CD4-positive, alpha-beta T cell treated with Interleukin-6 for 4 hours (primary cell): ENCODE results near the gene GTPBP4.
"Not testable (repeated sequence)": the region's sequence is repeated elsewhere in the genome, so short reads cannot be mapped to it uniquely, and the experiment has no call there.

Source experiments
- DNase-seq: peaks from one replicate; pipeline ENCODE4 v3.0.0-alpha.2; 2020; ENCODE audit warnings: mixed read lengths

The GTPBP4 gene

DNA sequence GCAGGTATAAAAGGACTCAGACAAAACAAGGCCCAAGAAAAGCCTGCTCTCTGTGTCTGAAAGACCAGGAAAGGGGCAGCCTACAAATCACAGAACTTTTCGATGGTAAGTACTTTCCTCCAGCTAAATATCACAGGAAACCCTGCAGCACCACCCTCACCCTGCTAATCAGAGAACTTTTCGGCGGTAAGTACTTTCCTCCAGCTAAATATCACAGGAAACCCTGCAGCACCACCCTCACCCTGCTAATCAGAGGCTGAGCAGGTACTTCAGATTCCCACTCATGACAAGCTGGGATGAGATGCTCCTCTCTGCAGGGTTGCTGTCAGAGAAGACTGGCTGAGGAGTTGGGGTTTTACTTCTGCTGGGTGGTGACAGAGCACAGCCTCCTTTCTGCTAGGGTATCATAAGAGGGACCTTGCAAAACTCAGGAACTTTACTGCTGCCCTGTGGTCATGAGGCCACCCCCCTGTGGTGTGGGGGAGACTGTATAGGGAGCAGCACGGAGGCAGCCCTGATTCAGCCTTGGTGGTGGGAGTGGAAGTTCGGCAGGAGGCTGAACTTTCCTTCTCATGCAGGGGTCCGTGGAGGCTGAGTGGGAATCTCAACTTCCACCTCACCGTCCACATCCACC, 75.1 kb downstream of the GTPBP4 start:
- DNase-seq = peak; percentile 53

DNA sequence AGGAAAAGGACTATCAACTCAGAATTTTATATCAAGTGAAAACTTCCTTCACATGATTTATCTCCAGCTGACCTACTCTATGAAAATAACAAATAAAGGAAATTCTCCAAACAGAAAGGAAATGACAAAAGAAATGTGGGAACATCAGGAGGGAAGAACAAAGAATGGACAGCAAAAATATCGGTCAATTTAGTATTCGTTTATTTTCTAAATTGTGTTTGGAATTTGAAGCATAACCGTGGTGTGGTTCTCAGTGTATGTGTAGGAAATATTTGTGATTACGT, 76.7 kb downstream of the GTPBP4 start:
- DNase-seq = no peak

- not testable (repeated sequence) for DNase-seq
Measured at GRCh38 chr10:1066734-1067133, 78.5 kb downstream of the GTPBP4 start.

DNA sequence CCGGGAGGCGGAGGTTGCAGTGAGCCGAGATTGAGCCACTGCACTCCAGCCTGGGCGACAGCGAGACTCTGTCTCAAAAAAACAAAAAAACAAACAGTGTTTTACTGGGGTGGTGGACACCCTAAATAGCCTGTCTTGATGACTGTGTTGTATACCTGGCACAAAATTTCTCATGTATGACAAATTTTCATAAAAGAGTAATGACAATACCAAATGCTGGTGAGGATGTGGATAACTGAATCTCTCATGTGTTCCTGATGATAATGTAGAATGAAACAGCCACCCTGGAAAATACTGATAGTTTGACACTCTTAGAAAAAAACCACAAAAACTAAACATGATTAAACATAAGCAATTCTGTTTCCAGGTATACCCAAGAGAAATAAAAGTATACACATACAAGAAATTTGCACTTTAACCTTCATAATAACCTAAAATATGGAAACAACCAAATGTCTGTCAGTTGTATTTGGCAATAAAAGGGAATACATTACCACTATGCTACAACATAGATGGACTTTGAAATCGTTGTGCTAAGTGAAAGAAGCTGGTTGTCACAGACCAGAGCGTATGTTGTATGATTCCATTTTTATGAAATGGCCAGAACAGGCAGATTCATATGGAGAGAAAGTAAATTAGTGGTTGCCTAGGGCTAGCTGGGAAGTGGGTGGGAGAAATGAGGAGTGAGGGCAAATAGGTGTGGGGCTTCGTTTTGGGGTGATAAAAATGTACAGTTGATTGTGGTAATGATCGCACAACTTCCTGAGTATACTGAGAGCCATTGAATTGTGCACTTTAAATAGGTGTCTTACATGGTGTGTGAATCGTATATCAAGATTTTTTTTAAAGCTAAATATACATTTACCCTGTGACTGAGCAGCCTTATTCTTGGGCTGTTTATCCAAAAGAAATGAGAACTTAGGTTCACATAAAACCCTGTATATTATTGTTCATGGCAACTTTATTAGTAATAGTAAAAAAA, 80.4 kb downstream of the GTPBP4 start:
- DNase-seq = no peak
